ENCODE measurements around the gene TMEM141.
A peak's percentile ranks its signal among the peaks of the same experiment; 100 is the strongest.
"Not testable (repeated sequence)": the region's sequence is repeated elsewhere in the genome, so short reads cannot be mapped to it uniquely, and the experiment has no call there.

Gene TMEM141

DNA sequence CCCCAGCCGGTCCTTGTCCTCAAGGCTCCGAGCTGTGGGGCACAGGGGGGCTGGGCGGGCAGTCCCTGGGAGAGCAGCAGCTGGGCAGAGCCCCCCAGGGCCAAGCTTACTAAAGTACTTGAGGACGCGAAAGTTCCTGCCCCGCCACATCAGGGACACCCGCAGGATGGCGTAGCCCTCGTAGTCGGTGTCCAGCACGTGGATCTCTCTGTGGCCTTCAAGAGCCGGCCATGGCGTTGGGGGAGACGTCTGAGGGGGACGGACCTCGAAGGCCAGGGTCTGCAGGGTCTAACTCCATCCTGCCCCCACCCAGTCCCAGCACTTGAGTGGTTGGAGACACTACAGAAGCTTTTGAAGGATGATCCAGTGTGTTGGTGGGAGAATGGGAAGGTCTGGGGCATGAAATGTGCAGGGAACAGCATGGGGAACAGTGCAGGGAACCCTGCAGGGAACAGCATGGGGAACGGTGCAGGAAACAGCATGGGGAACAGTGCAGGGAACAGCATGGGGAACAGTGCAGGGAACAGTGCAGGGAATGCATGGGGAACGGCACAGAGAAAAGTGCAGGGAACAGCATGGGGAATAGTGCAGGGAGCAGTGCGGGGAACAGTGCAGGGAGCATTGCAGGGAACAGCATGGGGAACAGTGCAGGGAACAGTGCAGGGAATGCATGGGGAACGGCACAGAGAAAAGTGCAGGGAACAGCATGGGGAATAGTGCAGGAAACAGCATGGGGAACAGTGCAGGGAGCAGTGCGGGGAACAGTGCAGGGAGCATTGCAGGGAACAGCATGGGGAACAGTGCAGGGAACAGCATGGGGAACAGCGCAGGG, 35.6 kb upstream of the TMEM141 start:
- not testable (repeated sequence) for H3K4ac ChIP-seq (ENCODE audit: low read length); H4K91ac ChIP-seq (ENCODE audit: low read depth, low read length, poor library complexity); H3K27ac ChIP-seq (replicated peaks; ENCODE audit: low read length); H4K8ac ChIP-seq (ENCODE audit: low read depth, low read length); H3K9ac ChIP-seq (ENCODE audit: low read depth, low read length, poor library complexity); H3K9me3 ChIP-seq (replicated peaks in 1 of 2; ENCODE audit: control insufficient read depth in 2 of 2, insufficient read depth in 1 of 2, low read depth in 1 of 2, low read length in 2 of 2); H3K4me1 ChIP-seq (ENCODE audit: control insufficient read depth in 2 of 2, insufficient read depth in 1 of 2, low read depth in 1 of 2, low read length in 2 of 2); H3K79me1 ChIP-seq (ENCODE audit: low read depth, low read length); H3K36me3 ChIP-seq (replicated peaks in 1 of 2; ENCODE audit: control insufficient read depth in 2 of 2, insufficient read depth in 2 of 2, low read length in 2 of 2); H2BK120ac ChIP-seq (ENCODE audit: low read depth, low read length); H3K23ac ChIP-seq (ENCODE audit: low read depth, low read length, poor library complexity); H3K4me3 ChIP-seq (ENCODE audit: low read length in 2 of 2); DNase-seq (ENCODE audit: low spot score); H3K27me3 ChIP-seq (ENCODE audit: control insufficient read depth in 3 of 3, insufficient read depth in 3 of 3, low read depth in 1 of 3, low read length in 3 of 3); H3K14ac ChIP-seq (ENCODE audit: low read length); H3K4me2 ChIP-seq (ENCODE audit: insufficient read depth, low read length, poor library complexity, severe bottlenecking)
- peak overlapping the region; percentile 67 for H2BK15ac ChIP-seq (ENCODE audit: low read length)
- peak overlapping the region; percentile 32 for H2BK5ac ChIP-seq (ENCODE audit: low read length)
- no CpG with 5 or more reads among the region's 22 CpGs for WGBS, 2 donors (ENCODE audit: extremely low coverage in 2 of 2, insufficient read length in 2 of 2, insufficient replicate concordance in 1 of 2)
- H3K18ac ChIP-seq (ENCODE audit: low read length) = peak overlapping the region; percentile 60
- peak overlapping the region; percentile 7 for H2BK12ac ChIP-seq (ENCODE audit: low read length)
- H2AFZ ChIP-seq (ENCODE audit: low read length) = peak overlapping the region; percentile 66
- H2AK5ac ChIP-seq (ENCODE audit: low read depth, low read length) = peak overlapping the region; percentile 93

DNA sequence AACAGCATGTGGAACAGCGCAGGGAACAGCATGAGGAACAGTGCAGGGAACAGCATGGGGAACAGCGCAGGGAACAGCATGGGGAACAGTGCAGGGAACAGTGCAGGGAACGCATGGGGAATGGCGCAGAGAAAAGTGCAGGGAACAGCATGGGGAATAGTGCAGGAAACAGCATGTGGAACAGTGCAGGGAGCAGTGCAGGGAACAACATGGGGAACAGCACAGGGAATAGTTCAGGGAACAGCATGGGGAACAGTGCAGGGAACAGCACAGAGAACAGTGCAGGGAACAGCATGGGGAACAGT, 35.1 kb upstream of the TMEM141 start:
- no peak overlapping the region for H3K14ac ChIP-seq (ENCODE audit: low read length)
- H2BK15ac ChIP-seq (ENCODE audit: low read length) = no peak overlapping the region
- H3K9ac ChIP-seq (ENCODE audit: low read depth, low read length, poor library complexity) = no peak overlapping the region
- H2AFZ ChIP-seq (ENCODE audit: low read length) = no peak overlapping the region
- H3K23ac ChIP-seq (ENCODE audit: low read depth, low read length, poor library complexity) = no peak overlapping the region
- H2BK120ac ChIP-seq (ENCODE audit: low read depth, low read length) = no peak overlapping the region
- H3K27me3 ChIP-seq (ENCODE audit: control insufficient read depth in 3 of 3, insufficient read depth in 3 of 3, low read depth in 1 of 3, low read length in 3 of 3) = peaks cover 0 to 2% (median 0%) of the 10 kb centered on the region in 3 experiments
- no peak overlapping the region for H3K27ac ChIP-seq (replicated peaks; ENCODE audit: low read length)
- H3K9me3 ChIP-seq (replicated peaks in 1 of 2; ENCODE audit: control insufficient read depth in 2 of 2, insufficient read depth in 1 of 2, low read depth in 1 of 2, low read length in 2 of 2) = peaks cover 0 to 5% of the 10 kb centered on the region in 2 donors
- H3K18ac ChIP-seq (ENCODE audit: low read length) = no peak overlapping the region
- H4K8ac ChIP-seq (ENCODE audit: low read depth, low read length) = no peak overlapping the region
- peaks cover 1 to 8% of the 10 kb centered on the region in 2 donors for H3K4me1 ChIP-seq (ENCODE audit: control insufficient read depth in 2 of 2, insufficient read depth in 1 of 2, low read depth in 1 of 2, low read length in 2 of 2)
- no peaks in the 10 kb centered on the region for H3K36me3 ChIP-seq (replicated peaks in 1 of 2; ENCODE audit: control insufficient read depth in 2 of 2, insufficient read depth in 2 of 2, low read length in 2 of 2)
- H3K4ac ChIP-seq (ENCODE audit: low read length) = no peak overlapping the region
- H3K4me2 ChIP-seq (ENCODE audit: insufficient read depth, low read length, poor library complexity, severe bottlenecking) = no peak overlapping the region
- no peaks in the 10 kb centered on the region for H3K79me1 ChIP-seq (ENCODE audit: low read depth, low read length)
- no peak overlapping the region for H2BK12ac ChIP-seq (ENCODE audit: low read length)
- no peak overlapping the region for H2BK5ac ChIP-seq (ENCODE audit: low read length)
- DNase-seq (ENCODE audit: low spot score) = no peak
- no CpG with 5 or more reads among the region's 4 CpGs for WGBS, 2 donors (ENCODE audit: extremely low coverage in 2 of 2, insufficient read length in 2 of 2, insufficient replicate concordance in 1 of 2)
- no peak overlapping the region for H4K91ac ChIP-seq (ENCODE audit: low read depth, low read length, poor library complexity)
- H2AK5ac ChIP-seq (ENCODE audit: low read depth, low read length) = peak overlapping the region; percentile 8
- no peak overlapping the region for H3K4me3 ChIP-seq (ENCODE audit: low read length in 2 of 2)

DNA sequence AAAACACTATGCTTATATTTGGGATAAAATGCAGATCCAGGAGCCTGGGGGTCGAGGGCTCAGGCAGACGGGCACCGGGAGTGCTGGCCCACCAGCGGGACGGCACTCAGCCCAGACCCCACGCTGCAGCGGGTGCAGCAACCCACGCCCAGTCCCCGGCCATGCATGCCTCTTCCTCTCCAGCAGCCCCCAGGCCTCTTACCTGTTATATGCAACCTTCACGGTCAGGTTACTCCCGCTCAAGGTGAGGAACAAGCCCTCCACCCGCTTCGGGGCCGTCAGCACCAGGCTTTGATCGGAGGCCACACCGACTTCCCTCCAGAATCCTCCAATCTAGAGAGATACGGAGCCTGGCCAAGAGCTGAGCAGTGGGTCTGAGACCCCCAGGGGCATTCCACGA, 34.3 kb upstream of the TMEM141 start:
- H3K23ac ChIP-seq (ENCODE audit: low read depth, low read length, poor library complexity) = peak overlapping the region; percentile 61
- peak overlapping the region; percentile 77 for H2BK15ac ChIP-seq (ENCODE audit: low read length)
- no peak overlapping the region for H4K91ac ChIP-seq (ENCODE audit: low read depth, low read length, poor library complexity)
- H3K9ac ChIP-seq (ENCODE audit: low read depth, low read length, poor library complexity) = peak overlapping the region; percentile 56
- H3K18ac ChIP-seq (ENCODE audit: low read length) = peak overlapping the region; percentile 35
- H3K4ac ChIP-seq (ENCODE audit: low read length) = no peak overlapping the region
- H3K27me3 ChIP-seq (ENCODE audit: control insufficient read depth in 3 of 3, insufficient read depth in 3 of 3, low read depth in 1 of 3, low read length in 3 of 3) = peaks cover 0 to 2% (median 0%) of the 10 kb centered on the region in 3 experiments
- H3K9me3 ChIP-seq (replicated peaks in 1 of 2; ENCODE audit: control insufficient read depth in 2 of 2, insufficient read depth in 1 of 2, low read depth in 1 of 2, low read length in 2 of 2) = peaks cover 0 to 2% of the 10 kb centered on the region in 2 donors
- WGBS, 2 donors (ENCODE audit: extremely low coverage in 2 of 2, insufficient read length in 2 of 2, insufficient replicate concordance in 1 of 2) = no CpG with 5 or more reads among the region's 18 CpGs
- no peak overlapping the region for H3K14ac ChIP-seq (ENCODE audit: low read length)
- H3K4me2 ChIP-seq (ENCODE audit: insufficient read depth, low read length, poor library complexity, severe bottlenecking) = no peak overlapping the region
- H4K8ac ChIP-seq (ENCODE audit: low read depth, low read length) = peak overlapping the region; percentile 32
- H3K27ac ChIP-seq (replicated peaks; ENCODE audit: low read length) = no peak overlapping the region
- H2AFZ ChIP-seq (ENCODE audit: low read length) = no peak overlapping the region
- H2BK12ac ChIP-seq (ENCODE audit: low read length) = no peak overlapping the region
- peak overlapping the region; percentile 96 for H2AK5ac ChIP-seq (ENCODE audit: low read depth, low read length)
- no peak for DNase-seq (ENCODE audit: low spot score)
- H3K79me1 ChIP-seq (ENCODE audit: low read depth, low read length) = no peaks in the 10 kb centered on the region
- H2BK5ac ChIP-seq (ENCODE audit: low read length) = no peak overlapping the region
- H3K4me3 ChIP-seq (ENCODE audit: low read length in 2 of 2) = no peak overlapping the region
- H3K36me3 ChIP-seq (replicated peaks in 1 of 2; ENCODE audit: control insufficient read depth in 2 of 2, insufficient read depth in 2 of 2, low read length in 2 of 2) = no peaks in the 10 kb centered on the region
- H3K4me1 ChIP-seq (ENCODE audit: control insufficient read depth in 2 of 2, insufficient read depth in 1 of 2, low read depth in 1 of 2, low read length in 2 of 2) = peaks cover 1 to 8% of the 10 kb centered on the region in 2 donors
- H2BK120ac ChIP-seq (ENCODE audit: low read depth, low read length) = no peak overlapping the region

DNA sequence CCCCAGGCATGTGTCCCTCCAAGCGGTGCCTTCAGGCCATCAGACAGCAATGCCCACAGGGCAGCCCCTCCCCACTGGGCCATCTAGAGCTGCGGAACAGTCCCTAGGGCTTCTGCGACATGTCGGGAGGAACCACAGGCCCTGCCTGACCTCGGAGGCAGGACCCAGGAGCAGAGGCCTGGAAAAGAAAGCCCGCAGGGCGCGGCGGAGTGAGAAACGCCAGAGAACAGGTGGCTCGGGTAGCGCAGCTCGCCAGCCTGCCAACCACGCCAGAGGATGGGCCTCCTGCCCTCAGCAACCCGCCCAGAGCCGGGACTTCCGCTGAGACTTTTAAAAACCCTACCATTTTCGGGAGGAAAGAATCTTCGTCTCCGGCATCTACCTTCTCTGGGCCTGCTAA, 33.8 kb upstream of the TMEM141 start:
- peaks cover 0 to 2% of the 10 kb centered on the region in 2 donors for H3K9me3 ChIP-seq (replicated peaks in 1 of 2; ENCODE audit: control insufficient read depth in 2 of 2, insufficient read depth in 1 of 2, low read depth in 1 of 2, low read length in 2 of 2)
- peak overlapping the region; percentile 96 for H2AK5ac ChIP-seq (ENCODE audit: low read depth, low read length)
- no peak overlapping the region for H2BK120ac ChIP-seq (ENCODE audit: low read depth, low read length)
- no peak overlapping the region for H2BK5ac ChIP-seq (ENCODE audit: low read length)
- H3K27me3 ChIP-seq (ENCODE audit: control insufficient read depth in 3 of 3, insufficient read depth in 3 of 3, low read depth in 1 of 3, low read length in 3 of 3) = peaks cover 0 to 2% (median 0%) of the 10 kb centered on the region in 3 experiments
- H4K91ac ChIP-seq (ENCODE audit: low read depth, low read length, poor library complexity) = no peak overlapping the region
- H3K27ac ChIP-seq (replicated peaks; ENCODE audit: low read length) = no peak overlapping the region
- no peak overlapping the region for H2BK12ac ChIP-seq (ENCODE audit: low read length)
- no peaks in the 10 kb centered on the region for H3K36me3 ChIP-seq (replicated peaks in 1 of 2; ENCODE audit: control insufficient read depth in 2 of 2, insufficient read depth in 2 of 2, low read length in 2 of 2)
- H3K4me1 ChIP-seq (ENCODE audit: control insufficient read depth in 2 of 2, insufficient read depth in 1 of 2, low read depth in 1 of 2, low read length in 2 of 2) = peaks cover 4 to 8% of the 10 kb centered on the region in 2 donors
- no peak overlapping the region for H4K8ac ChIP-seq (ENCODE audit: low read depth, low read length)
- no peak overlapping the region for H3K9ac ChIP-seq (ENCODE audit: low read depth, low read length, poor library complexity)
- H2BK15ac ChIP-seq (ENCODE audit: low read length) = peak overlapping the region; percentile 77
- no peak overlapping the region for H3K4me2 ChIP-seq (ENCODE audit: insufficient read depth, low read length, poor library complexity, severe bottlenecking)
- no peaks in the 10 kb centered on the region for H3K79me1 ChIP-seq (ENCODE audit: low read depth, low read length)
- H2AFZ ChIP-seq (ENCODE audit: low read length) = no peak overlapping the region
- no CpG with 5 or more reads among the region's 20 CpGs for WGBS, 2 donors (ENCODE audit: extremely low coverage in 2 of 2, insufficient read length in 2 of 2, insufficient replicate concordance in 1 of 2)
- H3K23ac ChIP-seq (ENCODE audit: low read depth, low read length, poor library complexity) = peak overlapping the region; percentile 61
- H3K14ac ChIP-seq (ENCODE audit: low read length) = no peak overlapping the region
- no peak overlapping the region for H3K4me3 ChIP-seq (ENCODE audit: low read length in 2 of 2)
- no peak overlapping the region for H3K18ac ChIP-seq (ENCODE audit: low read length)
- no peak overlapping the region for H3K4ac ChIP-seq (ENCODE audit: low read length)
- DNase-seq (ENCODE audit: low spot score) = no peak
